Fibroblast of peridontal ligament (primary cell): ENCODE results near the gene PSAPL1.

Experiments
- DNase-seq: peaks from one replicate; pipeline ENCODE4 v3.0.0-alpha.2; 2010; ENCODE audit errors: extremely low read depth

Gene PSAPL1

GRCh38 chr4:7431696-7432530, 2.8 kb downstream of the PSAPL1 start:
- no peak for DNase-seq

DNA sequence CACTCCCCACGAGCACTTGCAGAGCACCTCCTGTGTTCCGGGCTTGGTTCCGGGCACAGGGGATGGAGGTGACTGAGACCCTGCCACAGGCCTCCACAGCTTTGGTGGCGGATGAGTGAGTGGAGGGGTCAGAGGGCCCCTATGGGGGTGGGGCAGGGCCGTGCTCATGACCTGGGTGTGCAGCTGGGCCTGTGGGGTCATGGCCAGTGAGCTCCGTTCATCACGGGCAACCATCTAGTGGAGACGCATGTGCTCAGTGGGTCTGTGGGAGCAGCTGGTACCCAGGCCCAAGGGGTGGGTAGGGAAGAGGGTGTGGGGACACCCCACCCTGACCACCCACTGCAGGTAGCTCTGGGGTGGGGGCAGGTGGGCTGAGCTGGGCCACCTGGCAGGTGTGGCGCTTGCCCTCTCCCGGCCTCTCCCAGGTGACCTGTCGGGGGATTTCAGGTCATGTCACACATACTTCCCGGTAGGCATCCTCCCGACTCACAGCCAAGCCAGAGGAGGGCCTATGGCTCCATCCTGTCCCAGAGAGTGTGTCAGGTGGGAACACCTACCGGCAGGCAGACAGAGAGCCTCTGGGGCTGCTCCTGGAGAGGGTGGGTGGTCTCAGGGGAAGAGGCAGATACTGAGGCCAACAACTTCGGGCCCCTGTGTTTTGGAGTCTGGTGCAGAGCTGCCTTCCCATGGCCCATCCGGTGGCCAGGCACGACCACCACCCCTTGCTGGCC, 3.6 kb downstream of the PSAPL1 start:
- DNase-seq = no peak

DNA sequence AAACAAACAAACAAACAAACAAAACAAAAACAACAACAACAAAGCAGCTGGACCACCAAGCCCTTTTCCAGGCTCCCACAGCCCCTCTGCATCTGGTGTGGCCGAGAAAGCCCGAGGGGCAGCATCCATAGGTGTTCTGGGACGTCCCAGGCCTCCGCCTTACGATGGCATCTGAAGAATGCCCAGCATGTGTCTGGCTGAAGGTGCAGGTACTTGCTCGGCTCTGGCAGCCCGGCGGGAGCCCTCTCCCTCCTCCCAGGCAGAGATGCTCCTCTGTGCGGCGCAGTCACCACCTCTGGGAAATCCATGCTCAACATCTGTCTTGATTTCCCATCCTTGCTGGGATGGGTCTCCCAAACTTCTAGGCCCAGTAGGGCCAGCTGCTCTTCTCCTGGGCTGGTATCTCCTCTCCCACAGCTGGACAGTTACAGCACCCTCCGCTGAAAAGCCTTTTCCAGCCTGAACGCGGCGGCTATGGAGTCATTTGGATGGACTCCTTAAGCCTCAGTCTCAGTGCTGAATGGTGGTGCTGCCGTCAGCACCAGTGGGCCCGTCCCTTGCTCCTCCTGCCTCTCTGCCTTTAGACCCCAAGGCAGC, 4.3 kb downstream of the PSAPL1 start:
- no peak for DNase-seq

GRCh38 chr4:7429601-7430078, 5.1 kb downstream of the PSAPL1 start:
- no peak for DNase-seq

DNA sequence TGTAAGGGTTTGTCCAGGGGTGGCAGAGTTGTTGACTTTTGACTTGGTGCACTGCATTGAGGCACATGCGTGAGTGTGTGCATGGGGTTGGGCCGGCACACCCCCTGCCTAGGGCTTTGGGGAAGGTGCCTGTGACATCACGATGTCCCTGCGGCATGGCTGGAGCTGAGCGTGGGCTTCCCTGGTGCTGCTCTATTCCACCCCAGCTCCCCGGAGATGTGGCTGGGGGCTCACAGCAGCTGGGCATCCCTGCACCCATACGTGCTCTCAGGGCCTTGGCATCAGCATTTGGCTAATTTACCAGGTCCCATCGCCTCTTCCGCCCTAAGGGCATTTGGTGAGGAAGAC, 5.7 kb downstream of the PSAPL1 start:
- DNase-seq = no peak

- no peak for DNase-seq
These were observed 6.3 kb downstream of the PSAPL1 start for GRCh38 chr4:7428261-7429068.

GRCh38 chr4:7427831-7428260, 6.9 kb downstream of the PSAPL1 start:
- no peak for DNase-seq

GRCh38 chr4:7427361-7427760, 7.4 kb downstream of the PSAPL1 start:
- DNase-seq = no peak

GRCh38 chr4:7426525-7427171, 8.1 kb downstream of the PSAPL1 start:
- DNase-seq = no peak

DNA sequence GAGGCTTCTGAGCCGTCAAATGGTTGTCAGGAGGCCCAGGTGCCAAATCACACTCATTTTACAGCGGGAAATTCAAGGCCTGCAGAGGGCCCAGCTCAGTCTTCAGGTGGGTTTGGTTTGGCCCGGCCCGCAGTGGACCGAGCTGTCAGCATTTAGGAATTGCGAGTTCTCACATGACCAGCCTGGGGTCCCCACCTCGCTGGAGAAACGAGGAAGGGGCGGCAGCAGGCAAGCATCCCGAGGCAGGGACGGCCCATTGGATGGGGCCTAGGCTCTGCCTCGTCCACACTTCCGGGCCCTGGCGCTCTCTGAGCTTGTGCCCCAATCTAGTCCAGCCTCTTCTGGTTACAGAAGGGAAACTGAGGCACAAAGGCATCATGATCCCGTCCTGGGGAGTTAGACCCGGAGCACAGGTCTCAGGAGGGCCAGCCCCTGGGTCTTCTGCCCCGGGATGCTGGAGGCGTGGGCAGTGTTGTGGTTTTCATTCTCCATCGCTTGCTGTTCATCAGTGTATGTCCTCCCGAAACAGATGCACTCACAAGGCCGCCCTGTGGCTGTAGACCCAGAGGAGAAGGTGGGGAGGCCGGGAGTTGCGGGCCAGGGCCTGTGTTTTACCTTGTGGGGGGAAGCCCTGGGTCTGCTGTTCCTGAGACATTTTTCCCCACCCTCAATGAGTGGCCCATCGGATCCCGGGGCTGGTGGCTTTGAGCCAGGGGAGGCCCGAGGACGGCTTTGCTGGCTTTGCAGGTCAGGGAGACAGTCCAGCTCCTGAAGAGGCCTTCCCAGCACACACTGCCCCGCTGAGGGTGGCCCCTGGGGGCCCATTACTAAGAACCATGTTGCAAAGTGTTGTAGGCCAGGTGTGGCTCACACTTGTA, 8.9 kb downstream of the PSAPL1 start:
- DNase-seq = no peak

GRCh38 chr4:7425124-7425523, 9.6 kb downstream of the PSAPL1 start:
- no peak for DNase-seq

DNA sequence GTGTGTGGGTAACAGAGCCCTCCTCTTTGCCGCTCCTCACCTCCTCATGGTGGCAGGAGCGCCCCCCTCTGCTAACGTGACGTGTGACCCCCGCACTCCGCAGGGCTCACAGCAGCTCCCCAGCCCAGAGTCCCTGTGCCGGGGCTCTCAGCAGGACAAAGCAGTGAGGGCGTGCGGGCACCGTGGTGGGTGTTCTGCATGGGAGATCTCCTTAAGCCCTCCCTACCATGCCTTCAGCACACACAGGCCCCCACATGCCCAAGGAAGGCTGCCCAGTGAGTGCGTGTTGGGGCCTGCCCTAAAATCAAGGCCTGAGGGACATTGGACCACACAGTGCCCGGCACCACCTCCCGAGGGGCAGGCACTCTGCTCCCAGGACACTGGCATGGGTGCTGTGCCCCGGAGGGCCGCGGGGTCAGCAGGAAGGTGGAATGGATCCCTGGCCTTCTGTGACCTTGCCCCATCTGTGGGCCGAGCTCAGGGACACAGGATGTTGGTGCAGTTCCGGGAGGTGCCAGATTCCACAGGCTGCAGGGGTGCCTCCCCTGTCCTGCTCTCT, 10.1 kb downstream of the PSAPL1 start:
- DNase-seq = no peak

GRCh38 chr4:7423801-7424552, 10.8 kb downstream of the PSAPL1 start:
- no peak for DNase-seq

DNA sequence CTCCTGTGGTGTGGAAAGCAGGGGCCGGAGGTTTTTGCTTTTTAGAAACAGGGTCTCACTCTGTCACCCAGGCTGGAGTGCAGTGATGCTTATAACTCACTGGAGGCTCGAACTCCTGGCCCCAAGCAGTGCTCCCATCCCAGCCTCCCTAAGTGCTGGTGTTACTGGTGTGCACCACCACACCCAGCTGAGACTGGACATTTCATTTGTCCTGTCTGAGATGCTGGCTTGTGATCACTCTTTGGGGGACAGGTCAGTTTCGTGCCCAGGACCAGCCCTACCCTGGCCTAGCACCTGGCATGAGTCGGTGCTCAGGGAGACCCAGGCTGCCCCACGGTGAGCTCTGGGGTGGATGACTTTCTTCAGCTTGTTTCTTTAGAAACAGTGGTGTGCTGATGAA, 11.3 kb downstream of the PSAPL1 start:
- DNase-seq = no peak

GRCh38 chr4:7422898-7423180, 11.9 kb downstream of the PSAPL1 start:
- no peak for DNase-seq

- DNase-seq = no peak
These were observed 12.4 kb downstream of the PSAPL1 start for GRCh38 chr4:7422151-7422897.

GRCh38 chr4:7421356-7422150, 13.2 kb downstream of the PSAPL1 start:
- DNase-seq = no peak

DNA sequence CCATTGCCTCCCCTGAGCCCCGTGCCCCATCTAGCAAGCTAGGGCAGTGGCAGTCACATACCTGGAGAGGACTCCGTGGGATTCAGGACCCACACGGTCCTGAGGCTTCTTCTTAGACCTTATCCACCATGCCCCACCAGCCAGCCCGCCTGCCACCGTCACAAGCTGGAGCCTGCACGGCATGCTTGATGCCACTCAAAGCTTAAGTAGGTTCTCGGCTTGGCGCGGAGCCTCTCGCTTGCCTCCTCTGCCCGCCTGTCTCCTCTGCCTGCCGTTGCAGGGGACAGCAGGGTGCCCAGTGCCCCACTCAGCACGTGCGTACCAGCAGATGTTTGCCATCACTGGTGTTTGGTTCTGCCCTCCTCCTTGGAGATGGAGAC, 14.1 kb downstream of the PSAPL1 start:
- DNase-seq = no peak
